Measurements from ENCODE around the gene PUS10.
"Not testable (repeated sequence)": the region's sequence is repeated elsewhere in the genome, so short reads cannot be mapped to it uniquely, and the experiment has no call there.

The PUS10 gene

GRCh38 chr2:61045226-61045625 is 27.2 kb upstream of the PUS10 start:
- DNase-seq (ENCODE audit: low read depth): no peak
- TF ChIP-seq, protein P1, sequence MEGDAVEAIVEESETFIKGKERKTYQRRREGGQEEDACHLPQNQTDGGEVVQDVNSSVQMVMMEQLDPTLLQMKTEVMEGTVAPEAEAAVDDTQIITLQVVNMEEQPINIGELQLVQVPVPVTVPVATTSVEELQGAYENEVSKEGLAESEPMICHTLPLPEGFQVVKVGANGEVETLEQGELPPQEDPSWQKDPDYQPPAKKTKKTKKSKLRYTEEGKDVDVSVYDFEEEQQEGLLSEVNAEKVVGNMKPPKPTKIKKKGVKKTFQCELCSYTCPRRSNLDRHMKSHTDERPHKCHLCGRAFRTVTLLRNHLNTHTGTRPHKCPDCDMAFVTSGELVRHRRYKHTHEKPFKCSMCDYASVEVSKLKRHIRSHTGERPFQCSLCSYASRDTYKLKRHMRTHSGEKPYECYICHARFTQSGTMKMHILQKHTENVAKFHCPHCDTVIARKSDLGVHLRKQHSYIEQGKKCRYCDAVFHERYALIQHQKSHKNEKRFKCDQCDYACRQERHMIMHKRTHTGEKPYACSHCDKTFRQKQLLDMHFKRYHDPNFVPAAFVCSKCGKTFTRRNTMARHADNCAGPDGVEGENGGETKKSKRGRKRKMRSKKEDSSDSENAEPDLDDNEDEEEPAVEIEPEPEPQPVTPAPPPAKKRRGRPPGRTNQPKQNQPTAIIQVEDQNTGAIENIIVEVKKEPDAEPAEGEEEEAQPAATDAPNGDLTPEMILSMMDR (IDR thresholded peaks at IDR 0.05; ENCODE audit: insufficient read depth, low read depth, low read length, missing control alignments): no peak
- H3K4me3 ChIP-seq (ENCODE audit: low read length): no peak overlapping the region

DNA sequence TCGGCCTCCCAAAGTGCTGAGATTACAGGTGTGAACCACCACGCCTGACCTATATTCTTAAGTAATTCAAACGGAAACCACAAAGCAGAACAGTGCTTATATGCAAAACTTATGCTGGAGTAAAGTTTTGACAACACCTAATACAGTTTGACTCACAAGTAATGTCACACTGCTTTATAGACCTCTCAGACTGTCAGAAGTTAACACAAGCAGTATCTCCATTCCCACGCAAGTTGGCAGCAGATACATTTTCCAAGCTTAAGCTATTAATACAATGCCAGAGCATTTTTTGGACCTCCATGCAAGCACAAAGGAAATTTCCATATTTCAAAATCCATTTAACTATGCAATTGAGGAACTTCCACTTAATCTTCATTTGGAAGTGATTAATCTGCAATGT is 26.6 kb upstream of the PUS10 start:
- TF ChIP-seq, protein P1 (IDR thresholded peaks at IDR 0.05; ENCODE audit: insufficient read depth, low read depth, low read length, missing control alignments): no peak
- H3K4me3 ChIP-seq (ENCODE audit: low read length): no peak overlapping the region
- DNase-seq (ENCODE audit: low read depth): no peak

- H3K4me3 ChIP-seq (ENCODE audit: low read length): no peak overlapping the region
- TF ChIP-seq, protein P1 (IDR thresholded peaks at IDR 0.05; ENCODE audit: insufficient read depth, low read depth, low read length, missing control alignments): no peak
- DNase-seq (ENCODE audit: low read depth): no peak
These were observed 24.8 kb upstream of the PUS10 start for GRCh38 chr2:61042807-61043206.

DNA sequence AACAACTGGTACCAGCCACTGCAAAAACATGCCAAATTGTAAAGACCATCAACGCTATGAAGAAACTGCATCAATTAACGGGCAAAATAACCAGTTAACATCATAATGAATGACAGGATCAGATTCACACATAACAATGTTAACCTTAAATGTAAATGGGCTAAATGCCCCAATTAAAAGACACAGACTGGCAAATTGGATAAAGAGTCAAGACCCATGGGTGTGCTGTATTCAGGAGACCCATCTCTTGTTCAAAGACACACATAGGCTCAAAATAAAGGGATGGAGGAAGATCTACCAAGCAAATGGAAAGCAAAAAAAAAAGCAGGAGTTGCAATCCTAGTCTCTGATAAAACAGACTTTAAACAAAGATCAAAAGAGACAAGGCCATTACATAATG is 18.6 kb upstream of the PUS10 start:
- H3K4me3 ChIP-seq (ENCODE audit: low read length); DNase-seq (ENCODE audit: low read depth): not testable (repeated sequence)

DNA sequence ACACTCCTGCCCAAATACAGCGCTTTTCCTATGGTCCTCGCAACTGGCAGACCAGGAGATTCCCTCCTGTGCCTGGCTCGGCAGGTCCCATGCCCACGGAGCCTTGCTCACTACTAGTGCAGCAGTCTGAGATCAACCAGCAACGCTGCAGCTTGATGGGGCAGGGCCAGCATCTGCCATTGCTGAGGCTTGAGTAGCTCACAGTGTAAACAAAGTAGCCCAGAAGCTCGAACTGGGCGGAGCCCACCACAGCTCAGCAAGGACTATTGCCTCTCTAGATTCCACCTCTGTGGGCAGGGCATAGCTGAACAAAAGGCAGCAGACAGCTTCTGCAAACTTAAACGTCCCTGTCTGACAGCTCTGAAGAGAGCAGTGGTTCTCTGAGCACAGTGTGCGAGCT is 16.5 kb upstream of the PUS10 start:
- not testable (repeated sequence) for H3K4me3 ChIP-seq (ENCODE audit: low read length); DNase-seq (ENCODE audit: low read depth)

DNA sequence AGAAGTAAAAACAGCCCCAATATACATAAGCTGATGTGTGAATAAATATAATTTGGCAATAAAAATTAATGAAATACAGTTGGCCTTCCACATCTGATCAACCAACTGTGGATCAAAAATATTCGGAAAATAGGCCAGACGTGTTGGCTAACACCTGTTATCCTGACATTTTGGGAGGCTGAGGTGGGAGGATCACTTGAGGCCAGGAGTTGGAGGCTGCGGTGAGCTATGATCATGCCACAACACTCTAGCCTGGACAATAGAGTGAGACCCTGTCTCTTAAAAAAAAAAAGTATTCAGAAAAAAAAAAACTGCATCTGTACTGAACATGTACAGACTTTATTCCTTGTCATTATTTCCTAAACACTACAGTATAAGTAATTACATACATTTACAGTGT is 11.5 kb upstream of the PUS10 start:
- DNase-seq (ENCODE audit: low read depth): no peak
- TF ChIP-seq, protein P1 (IDR thresholded peaks at IDR 0.05; ENCODE audit: insufficient read depth, low read depth, low read length, missing control alignments): no peak
- H3K4me3 ChIP-seq (ENCODE audit: low read length): no peak overlapping the region

DNA sequence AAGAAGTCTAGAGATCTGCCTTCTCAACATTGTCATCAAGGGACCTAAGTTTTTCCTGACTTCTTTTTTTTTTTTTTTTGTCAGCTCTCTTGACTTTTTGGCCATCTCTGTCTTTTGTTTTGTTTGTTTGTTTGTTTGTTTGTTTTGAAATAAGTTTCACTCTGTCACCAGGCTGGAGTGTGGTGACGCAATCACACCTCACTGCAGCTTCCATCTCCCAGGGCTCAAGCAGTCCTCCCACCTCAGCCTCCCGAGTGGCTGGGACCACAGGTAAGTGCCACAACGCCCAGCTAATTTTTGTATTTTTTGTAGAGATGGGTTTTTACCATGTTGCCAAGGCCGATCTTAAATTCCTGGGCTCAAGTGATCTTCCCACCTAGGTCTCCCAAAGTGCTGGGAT is 5.6 kb upstream of the PUS10 start:
- TF ChIP-seq, protein P1 (IDR thresholded peaks at IDR 0.05; ENCODE audit: insufficient read depth, low read depth, low read length, missing control alignments): no peak
- no peak for DNase-seq (ENCODE audit: low read depth)
- H3K4me3 ChIP-seq (ENCODE audit: low read length): no peak overlapping the region

- no peak overlapping the region for H3K4me3 ChIP-seq (ENCODE audit: low read length)
- no peak for DNase-seq (ENCODE audit: low read depth)
- TF ChIP-seq, protein P1 (IDR thresholded peaks at IDR 0.05; ENCODE audit: insufficient read depth, low read depth, low read length, missing control alignments): no peak
These were observed 3.2 kb upstream of the PUS10 start for GRCh38 chr2:61021228-61021660.
